Lung (tissue), 12 donors: ENCODE data around the gene RPGRIP1. TPM values are rescaled to one million over a fixed set of nuclear protein-coding genes. Genes with fewer than 3 reads are reported as not detected.
"Not testable (repeated sequence)": the region's sequence is repeated elsewhere in the genome, so short reads cannot be mapped to it uniquely, and the experiment has no call there.

ENCODE experiments used
- ATAC-seq: fragments of 200-7000 bp; cut with Tn5 transposase; one replicate; pipeline ENCODE4 v1.9.1; 2020; ENCODE audit warnings: moderate number of reproducible peaks; ENCODE audit not compliant: insufficient read depth, low FRiP score
- DNase-seq, 3 donors: peaks; one replicate each; pipeline ENCODE4 v3.0.0-alpha.2; 2013 to 2017
- H3K27ac ChIP-seq, 2 donors: one replicate each; pipeline ENCODE4 v1.5.1; 2013; ENCODE audit warnings: mild to moderate bottlenecking in 2 of 2, moderate library complexity in 2 of 2, control low read depth in 1 of 2, inconsistent platforms in 1 of 2, low read depth in 1 of 2, low read length in 1 of 2
- H3K27me3 ChIP-seq, 3 donors: one replicate each; pipeline ENCODE4 v1.5.1; 2013; ENCODE audit warnings: low read length in 2 of 3; ENCODE audit not compliant: control insufficient read depth in 3 of 3, insufficient read depth in 3 of 3
- H3K36me3 ChIP-seq, 4 donors: one replicate each; pipeline ENCODE4 v1.5.1; 2013; ENCODE audit warnings: low read length in 4 of 4, mild to moderate bottlenecking in 1 of 4, moderate library complexity in 1 of 4; ENCODE audit not compliant: control insufficient read depth in 4 of 4, insufficient read depth in 4 of 4
- H3K4me1 ChIP-seq, 5 donors: one replicate each; pipeline ENCODE4 v1.5.1; 2013; ENCODE audit warnings: low read length in 5 of 5, mild to moderate bottlenecking in 2 of 5, moderate library complexity in 1 of 5; ENCODE audit not compliant: control insufficient read depth in 5 of 5, insufficient read depth in 5 of 5
- H3K4me3 ChIP-seq: one replicate; pipeline ENCODE4 v1.5.1; 2013; ENCODE audit warnings: mild to moderate bottlenecking, control low read depth, moderate library complexity
- H3K9ac ChIP-seq, 2 donors: one replicate each; pipeline ENCODE4 v1.5.1; 2013; ENCODE audit warnings: low read length in 2 of 2, control low read depth in 1 of 2; ENCODE audit not compliant: insufficient read depth in 1 of 2
- H3K9me3 ChIP-seq, 4 donors: one replicate each; pipeline ENCODE4 v1.5.1; 2013; ENCODE audit warnings: low read length in 3 of 4, mild to moderate bottlenecking in 1 of 4, moderate library complexity in 1 of 4; ENCODE audit not compliant: control insufficient read depth in 4 of 4, insufficient read depth in 3 of 4
- WGBS, 2 donors: extraction: QIAGEN DNeasy Blood & Tissue Kit; methylation state at CpG; one replicate each; pipeline ENCODE4 v1.1.7; 2013; 5-methylcytosine and 5-hydroxymethylcytosine counted together
- polyA plus RNA-seq, 2 donors: library from polyadenylated mRNA; stranded (reverse); fragments of 200-250 nt; gene quantifications; one replicate each; pipeline ENCODE4 v1.2.1, GENCODE V29; 2013
- total RNA-seq, 2 donors: library from RNA; depleted of rRNA in 1 of 2; stranded (reverse); fragments of >200 nt in 1 of 2; gene quantifications; one replicate each; pipeline ENCODE4 v1.2.1, GENCODE V29; 2014 to 2021
- TF ChIP-seq, protein P1 (sequence below): IDR thresholded peaks from 2 replicates; pipeline ENCODE4 v1.5.1; 2012; ENCODE audit warnings: mild to moderate bottlenecking; ENCODE audit errors: control extremely low read depth, extremely low read depth
- donor health status: control.
- donor health status: control.
- donor health status: Bipolar disorder and iron deficiency.
- donor health status: healthy.
- donor health status: DM: yes; HTN: yes; CAD: no.

The RPGRIP1 gene
- total and polyA plus RNA-seq, 4 donors, result 0.33 to 0.65 (median 0.51) TPM

GRCh38 chr14:21255385-21256101 lies 24.3 kb upstream of the RPGRIP1 start:
- ATAC-seq (no peak), DNase-seq (no peak)
- H3K36me3 ChIP-seq, result peaks cover 18 to 41% (median 29%) of the 10 kb centered on the region in 4 donors
- TF ChIP-seq, protein P1, sequence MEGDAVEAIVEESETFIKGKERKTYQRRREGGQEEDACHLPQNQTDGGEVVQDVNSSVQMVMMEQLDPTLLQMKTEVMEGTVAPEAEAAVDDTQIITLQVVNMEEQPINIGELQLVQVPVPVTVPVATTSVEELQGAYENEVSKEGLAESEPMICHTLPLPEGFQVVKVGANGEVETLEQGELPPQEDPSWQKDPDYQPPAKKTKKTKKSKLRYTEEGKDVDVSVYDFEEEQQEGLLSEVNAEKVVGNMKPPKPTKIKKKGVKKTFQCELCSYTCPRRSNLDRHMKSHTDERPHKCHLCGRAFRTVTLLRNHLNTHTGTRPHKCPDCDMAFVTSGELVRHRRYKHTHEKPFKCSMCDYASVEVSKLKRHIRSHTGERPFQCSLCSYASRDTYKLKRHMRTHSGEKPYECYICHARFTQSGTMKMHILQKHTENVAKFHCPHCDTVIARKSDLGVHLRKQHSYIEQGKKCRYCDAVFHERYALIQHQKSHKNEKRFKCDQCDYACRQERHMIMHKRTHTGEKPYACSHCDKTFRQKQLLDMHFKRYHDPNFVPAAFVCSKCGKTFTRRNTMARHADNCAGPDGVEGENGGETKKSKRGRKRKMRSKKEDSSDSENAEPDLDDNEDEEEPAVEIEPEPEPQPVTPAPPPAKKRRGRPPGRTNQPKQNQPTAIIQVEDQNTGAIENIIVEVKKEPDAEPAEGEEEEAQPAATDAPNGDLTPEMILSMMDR, result no peak
- no peaks in the 10 kb centered on the region for H3K9me3 ChIP-seq
- H3K4me1 ChIP-seq, result peaks cover 0 to 26% (median 6%) of the 10 kb centered on the region in 5 donors
- no peak overlapping the region for H3K9ac ChIP-seq
- WGBS, 2 donors, result 61 to 77% methylated on average over 4 of the region's 4 CpGs
- H3K4me3 ChIP-seq, result no peak overlapping the region
- no peaks in the 10 kb centered on the region for H3K27me3 ChIP-seq
- no peak overlapping the region for H3K27ac ChIP-seq

DNA sequence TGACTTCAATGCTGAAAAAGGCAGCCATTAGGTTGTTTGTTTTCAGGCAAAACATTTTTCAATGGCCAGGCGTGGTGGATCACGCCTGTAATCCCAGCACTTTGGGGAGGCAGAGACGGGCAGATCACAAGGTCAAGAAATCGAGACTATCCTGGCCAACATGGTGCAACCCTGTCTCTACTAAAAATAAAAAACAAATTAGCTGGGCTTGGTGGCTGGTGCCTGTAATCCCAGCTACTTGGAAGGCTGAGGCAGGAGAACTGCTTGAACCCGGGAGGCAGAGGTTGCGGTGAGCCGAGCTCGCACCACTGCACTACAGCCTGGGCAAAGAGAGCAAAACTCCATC lies 23.8 kb upstream of the RPGRIP1 start:
- not testable (repeated sequence) for H3K9me3 ChIP-seq, H3K4me3 ChIP-seq, ATAC-seq, H3K27me3 ChIP-seq, DNase-seq, H3K27ac ChIP-seq, H3K9ac ChIP-seq
- WGBS, 2 donors, result 88 to 96% methylated on average over 8 of the region's 8 CpGs
- H3K36me3 ChIP-seq, result peaks cover 18 to 41% (median 30%) of the 10 kb centered on the region in 4 donors
- H3K4me1 ChIP-seq, result peaks cover 0 to 26% (median 7%) of the 10 kb centered on the region in 5 donors

DNA sequence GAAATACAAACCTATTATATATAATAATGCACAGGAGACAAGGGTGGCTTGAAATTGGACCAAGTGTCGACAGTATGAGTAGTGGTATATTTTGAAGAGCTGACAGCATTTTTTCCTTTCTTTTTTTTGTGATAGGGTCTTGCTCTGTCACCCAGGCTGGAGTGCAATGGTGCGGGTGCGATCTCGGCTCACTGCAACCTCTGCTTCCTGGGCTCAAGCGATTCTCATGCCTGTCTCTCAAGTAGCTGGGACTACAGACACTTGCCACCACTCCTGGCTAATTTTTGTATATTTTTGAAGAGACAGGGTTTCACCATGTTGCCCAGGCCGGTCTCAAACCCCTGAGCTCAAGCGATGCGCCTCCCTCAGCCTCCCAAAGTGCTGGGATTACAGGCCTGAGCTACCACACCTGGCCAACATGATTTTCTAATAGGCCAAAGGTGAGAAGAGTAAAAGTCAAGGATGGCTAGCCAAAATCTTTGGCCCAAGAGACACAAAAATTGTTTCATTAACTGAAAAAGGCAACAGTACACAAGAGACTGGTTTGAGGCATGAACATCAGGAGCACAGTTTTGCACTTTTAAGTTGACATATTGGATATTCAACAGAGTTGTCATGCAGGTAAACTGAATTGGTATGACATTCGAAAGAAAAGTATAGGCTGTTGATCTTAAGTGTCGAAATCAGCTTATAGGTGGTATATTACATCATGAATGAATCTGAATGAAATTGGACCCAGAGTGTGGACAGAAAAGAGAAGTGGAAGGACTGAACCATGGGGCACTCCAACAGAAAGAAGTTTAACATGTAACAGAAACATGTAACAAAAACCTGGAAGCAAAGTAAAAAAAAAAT lies 23.1 kb upstream of the RPGRIP1 start:
- no peak for ATAC-seq
- Histone ChIP-seq H3K4me3 (no peak overlapping the region), H3K27me3 (no peaks in the 10 kb centered on the region), H3K4me1 (peaks cover 0 to 29% (median 7%) of the 10 kb centered on the region in 5 donors), H3K9me3 (no peaks in the 10 kb centered on the region), H3K9ac (no peak overlapping the region), H3K27ac (no peak overlapping the region), H3K36me3 (peaks cover 15 to 44% (median 31%) of the 10 kb centered on the region in 4 donors)
- 79 to 83% methylated on average over 10 of the region's 10 CpGs for WGBS, 2 donors
- DNase-seq, result no peak
- TF ChIP-seq, protein P1, result no peak

GRCh38 chr14:21257394-21257909 lies 22.4 kb upstream of the RPGRIP1 start:
- TF ChIP-seq, protein P1, result no peak
- no peaks in the 10 kb centered on the region for H3K9me3 ChIP-seq
- H3K27me3 ChIP-seq, result no peaks in the 10 kb centered on the region
- peaks cover 2 to 32% (median 9%) of the 10 kb centered on the region in 5 donors for H3K4me1 ChIP-seq
- 28 to 30% methylated on average over 7 of the region's 7 CpGs for WGBS, 2 donors
- no peak for ATAC-seq
- DNase-seq, result no peak
- H3K36me3 ChIP-seq, result peaks cover 17 to 47% (median 32%) of the 10 kb centered on the region in 4 donors
- H3K4me3 ChIP-seq, result no peak overlapping the region
- no peak overlapping the region for H3K9ac ChIP-seq
- peak overlapping the region in 1 of 2 donors; percentile 3 for H3K27ac ChIP-seq
